Hematopoietic multipotent progenitor cell (in vitro differentiated cells): ENCODE data around the gene HOXD1. TPM values are rescaled to one million over a fixed set of nuclear protein-coding genes. Genes with fewer than 3 reads are reported as not detected.

Source experiments
- DNase-seq, 3 donors: peaks; one replicate each; pipeline ENCODE4 v3.0.0-alpha.2; 2011 to 2015; ENCODE audit warnings: low read depth in 2 of 3, low spot score in 2 of 3
- small RNA-seq: library from RNA; depleted of rRNA; stranded (forward); fragments of <200 nt; gene quantifications from one replicate; pipeline ENCODE3, GENCODE V24; 2012
- total RNA-seq: library from RNA; depleted of rRNA; stranded (reverse); fragments of >200 nt; gene quantifications from one replicate; pipeline ENCODE4 v1.2.3, GENCODE V29; 2012

Gene HOXD1
- total RNA-seq, 1 donor = not detected

- no peak for DNase-seq
Observed at GRCh38 chr2:176234940-176235339, 46.5 kb downstream of the HOXD1 start.

DNA sequence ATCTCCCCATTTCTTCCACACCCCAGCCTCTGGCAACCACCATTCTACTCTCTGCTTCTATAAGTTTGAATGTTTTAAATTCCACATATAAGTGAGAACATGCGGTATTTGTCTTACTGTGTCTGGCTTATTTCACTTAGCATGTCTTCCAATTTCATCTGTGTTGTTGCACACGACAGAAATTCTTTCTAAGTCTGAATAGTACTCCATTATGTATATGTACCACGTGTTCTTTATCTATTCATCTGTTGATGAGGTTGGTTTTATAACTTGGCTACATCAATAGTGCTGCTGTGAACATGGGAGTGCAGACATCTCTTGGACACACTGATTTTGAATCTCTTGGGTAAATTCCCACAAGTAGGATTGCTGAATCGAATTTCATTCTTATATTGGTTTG is 49.0 kb downstream of the HOXD1 start:
- no peak for DNase-seq

GRCh38 chr2:176239031-176239430 is 50.6 kb downstream of the HOXD1 start:
- no peak for DNase-seq

- peak in 2 of 3 donors; percentile 3 to 7 for DNase-seq
Observed at GRCh38 chr2:176240301-176240700, 51.8 kb downstream of the HOXD1 start.

Small RNA genes lying within 50 kb of the gene (small RNA-seq; reads per million reads assigned to genes)
- gene MIR10B = 14.1 reads per million, percentile 94 among the genes with 10 or more reads in this experiment

Other genes starting within 250 kb of the HOXD1 start
- 7.3 TPM for gene LNPK, start 186.4 kb upstream of the HOXD1 start, total RNA-seq
- not detected for gene EVX2, start 104.7 kb upstream of the HOXD1 start, total RNA-seq
- not detected for gene HOXD13, start 95.9 kb upstream of the HOXD1 start, total RNA-seq
- gene HOXD12, start 88.9 kb upstream of the HOXD1 start, total RNA-seq = not detected
- gene HOXD11, start 81.4 kb upstream of the HOXD1 start, total RNA-seq = not detected
- gene HOXD10, start 71.9 kb upstream of the HOXD1 start, total RNA-seq = not detected
- not detected for gene HOXD9, start 65.9 kb upstream of the HOXD1 start, total RNA-seq
- not detected for gene HOXD8, start 59.0 kb upstream of the HOXD1 start, total RNA-seq
- not detected for gene HOXD4, start 37.1 kb upstream of the HOXD1 start, total RNA-seq
- gene HOXD3, start 31.4 kb upstream of the HOXD1 start, total RNA-seq = not detected
- gene MTX2, start 80.8 kb downstream of the HOXD1 start, total RNA-seq = 8.6 TPM